ENCODE measurements around the gene DAPP1.

Gene DAPP1

DNA sequence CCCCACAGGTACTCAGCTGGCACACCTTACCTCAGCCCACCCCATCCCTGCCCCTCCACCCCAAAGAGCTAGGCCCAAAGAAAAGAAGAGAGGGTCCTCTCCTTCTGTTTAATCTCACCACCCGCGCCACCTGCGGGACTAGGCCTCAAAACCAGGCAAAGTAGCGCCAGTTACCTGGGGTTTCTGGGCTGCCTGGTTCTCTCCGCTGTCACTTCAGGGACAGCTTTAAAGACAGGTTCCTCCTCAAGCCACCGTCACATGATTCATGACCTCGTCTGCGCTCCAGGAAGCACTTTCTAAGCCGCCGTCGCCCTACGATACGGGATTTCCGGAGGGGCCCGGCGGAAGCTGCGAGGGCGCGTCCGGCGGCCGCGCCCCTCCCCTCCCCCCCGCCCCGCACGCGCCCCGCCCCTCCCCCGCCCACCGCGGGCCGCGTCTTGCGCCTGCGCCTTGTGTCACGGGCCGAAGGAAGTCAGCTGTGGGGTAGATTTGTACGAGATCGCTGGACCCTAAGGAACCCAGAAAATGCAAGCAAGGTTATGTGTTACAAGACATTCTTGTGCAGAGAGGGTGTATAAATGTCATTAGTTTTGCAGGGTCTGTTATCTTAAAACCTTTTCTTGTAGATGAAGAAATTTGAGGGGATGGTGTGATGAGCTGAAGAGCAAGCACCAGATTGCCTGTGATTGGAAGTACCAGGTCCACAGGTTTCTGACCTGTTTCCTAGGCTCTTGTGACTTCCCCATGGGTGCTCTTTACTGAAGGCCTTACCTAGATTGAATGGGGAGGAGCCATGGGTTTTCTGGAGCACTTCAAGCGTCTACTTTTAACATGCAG lies 77.8 kb downstream of the DAPP1 start, which contains the start of gene LAMTOR3:
TSS of gene LAMTOR3 (minus strand) at position 267 of the 837 bp plus-strand sequence. CDS start 464 bp downstream, outside the sequence.
- peak; percentile 65 to 77 (median 76) for DNase-seq (ENCODE audit: low read depth in 4 of 4, low spot score in 1 of 4)

DNA sequence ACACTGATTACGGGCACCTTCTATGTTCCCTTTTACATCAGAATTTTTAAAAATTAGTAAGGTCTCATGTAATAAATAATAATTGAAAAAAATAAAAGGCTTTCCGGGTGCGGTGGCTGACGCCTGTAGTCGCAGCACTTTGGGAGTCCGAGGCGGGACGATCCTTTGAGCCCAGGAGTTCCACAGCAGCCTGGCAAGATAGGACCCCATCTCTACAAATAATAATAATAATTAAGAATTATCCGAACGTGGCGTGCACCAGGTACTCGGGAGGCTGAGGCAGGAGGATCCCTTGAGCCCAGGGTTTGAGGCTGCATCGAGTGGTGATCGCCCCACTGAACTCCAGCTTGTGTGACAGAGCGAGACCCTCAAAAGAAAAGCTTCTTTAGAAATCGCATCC lies 78.4 kb downstream of the DAPP1 start:
- DNase-seq (ENCODE audit: low read depth in 4 of 4, low spot score in 1 of 4) = no peak

DNA sequence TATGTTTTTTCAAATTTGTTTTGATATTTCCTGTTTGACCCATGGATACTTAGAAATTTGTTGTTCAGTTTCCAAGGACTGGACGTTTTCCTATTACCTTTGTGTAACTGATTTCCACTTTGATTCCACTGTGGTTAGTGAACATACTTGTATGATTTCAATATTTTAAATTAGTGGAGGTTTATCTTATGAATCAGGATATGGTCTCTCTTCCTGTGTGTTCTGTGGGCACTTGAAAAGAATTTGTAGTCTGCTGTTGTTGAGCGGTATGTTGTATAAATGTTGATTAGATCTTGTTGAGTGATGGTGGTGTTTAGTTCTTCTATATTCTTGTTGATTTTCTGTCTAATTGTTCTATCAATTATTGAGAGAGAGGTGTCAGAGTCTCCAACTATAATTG lies 98.8 kb downstream of the DAPP1 start:
- DNase-seq (ENCODE audit: low read depth in 4 of 4, low spot score in 1 of 4) = no peak

DNA sequence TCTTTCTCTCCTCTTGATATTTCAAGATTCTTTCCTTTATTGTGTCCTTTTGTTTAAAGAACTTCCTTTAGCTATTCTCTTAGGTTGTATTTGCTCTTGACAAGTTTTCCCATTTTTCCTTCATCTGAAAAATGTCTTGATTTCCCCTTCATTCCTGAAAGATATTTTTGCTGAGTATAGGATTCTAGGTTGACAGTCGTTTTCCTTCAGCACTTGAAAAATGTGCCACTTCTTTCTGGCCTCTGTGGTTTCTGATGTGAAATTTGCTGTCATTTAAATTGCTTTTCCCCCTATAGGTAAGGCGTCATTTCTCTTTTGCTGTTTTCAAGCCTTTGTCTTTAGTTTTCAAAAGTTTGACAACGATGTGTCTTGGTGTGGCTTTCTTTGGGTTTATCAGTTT lies 100.9 kb downstream of the DAPP1 start:
- DNase-seq (ENCODE audit: low read depth in 4 of 4, low spot score in 1 of 4) = no peak

DNA sequence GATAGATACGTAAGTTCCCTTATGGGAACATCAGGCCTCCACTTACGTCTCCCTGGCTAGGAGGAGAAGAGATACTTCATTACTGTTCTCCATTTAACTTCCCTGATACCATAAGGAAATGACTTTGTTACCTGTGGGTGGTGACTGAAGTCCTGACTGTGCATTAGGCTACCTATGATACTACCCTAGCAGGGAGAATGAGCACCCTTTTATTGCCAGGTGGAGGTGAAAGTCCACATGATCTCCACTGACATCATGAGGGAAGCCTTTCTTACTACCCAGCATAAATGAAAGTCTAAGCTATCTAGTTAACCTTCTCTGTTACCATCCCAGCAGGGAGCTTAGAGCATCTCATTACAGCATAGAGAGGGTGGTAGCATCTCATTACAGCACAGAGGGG lies 102.0 kb downstream of the DAPP1 start:
- no peak for DNase-seq (ENCODE audit: low read depth in 4 of 4, low spot score in 1 of 4)
